Activated naive CD8-positive, alpha-beta T cell (primary cell): ENCODE results near the gene RFC4.
"Not testable (repeated sequence)": the region's sequence is repeated elsewhere in the genome, so short reads cannot be mapped to it uniquely, and the experiment has no call there.

ENCODE experiments used
- H3K27ac Mint-ChIP-seq: one replicate; pipeline ENCODE4 v1.8.0; 2021; ENCODE audit warnings: mixed read lengths
- H3K27me3 Mint-ChIP-seq: one replicate; pipeline ENCODE4 v1.8.0; 2021; ENCODE audit warnings: mixed read lengths
- H3K36me3 Mint-ChIP-seq: one replicate; pipeline ENCODE4 v1.8.0; 2021; ENCODE audit warnings: mixed read lengths
- H3K4me1 Mint-ChIP-seq: one replicate; pipeline ENCODE4 v1.8.0; 2021; ENCODE audit warnings: low read depth, mixed read lengths
- H3K4me3 Mint-ChIP-seq: one replicate; pipeline ENCODE4 v1.8.0; 2021; ENCODE audit warnings: mild to moderate bottlenecking, mixed read lengths
- H3K9me3 Mint-ChIP-seq: one replicate; pipeline ENCODE4 v1.8.0; 2021; ENCODE audit warnings: low read depth, mixed read lengths

The RFC4 gene

GRCh38 chr3:186806089-186807055 lies at the start of gene RFC4:
RFC4 (minus strand) TSS chr3:186806482; CDS start chr3:186804713, 1,769 bp downstream.
- Mint-ChIP-seq H3K36me3 (peaks cover 3% of the 10 kb centered on the region), H3K4me3 (peak within 1 kb of the TSS; percentile 94), H3K27me3 (no peaks in the 10 kb centered on the region), H3K9me3 (no peaks in the 10 kb centered on the region), H3K4me1 (peaks cover 24% of the 10 kb centered on the region), H3K27ac (peak within 1 kb of the TSS; percentile 95)

- H3K36me3 Mint-ChIP-seq, result peaks cover 3% of the 10 kb centered on the region
- no peaks in the 10 kb centered on the region for H3K27me3 Mint-ChIP-seq
- H3K9me3 Mint-ChIP-seq, result peaks cover 3% of the 10 kb centered on the region
- H3K4me1 Mint-ChIP-seq, result peaks cover 14% of the 10 kb centered on the region
- H3K27ac Mint-ChIP-seq, result peak overlapping the region; percentile 16
- no peak overlapping the region for H3K4me3 Mint-ChIP-seq
Observed at GRCh38 chr3:186854954-186855353, 48.7 kb upstream of the RFC4 start.

GRCh38 chr3:186854146-186854545 lies 47.9 kb upstream of the RFC4 start:
- no peak overlapping the region for H3K4me3 Mint-ChIP-seq
- no peak overlapping the region for H3K27ac Mint-ChIP-seq
- no peaks in the 10 kb centered on the region for H3K36me3 Mint-ChIP-seq
- H3K4me1 Mint-ChIP-seq, result peaks cover 17% of the 10 kb centered on the region
- H3K9me3 Mint-ChIP-seq, result peaks cover 3% of the 10 kb centered on the region
- H3K27me3 Mint-ChIP-seq, result no peaks in the 10 kb centered on the region

- no peak overlapping the region for H3K4me3 Mint-ChIP-seq
- H3K36me3 Mint-ChIP-seq, result no peaks in the 10 kb centered on the region
- no peaks in the 10 kb centered on the region for H3K27me3 Mint-ChIP-seq
- H3K9me3 Mint-ChIP-seq, result no peaks in the 10 kb centered on the region
- H3K27ac Mint-ChIP-seq, result no peak overlapping the region
- H3K4me1 Mint-ChIP-seq, result peaks cover 17% of the 10 kb centered on the region
Observed at GRCh38 chr3:186852994-186853393, 46.7 kb upstream of the RFC4 start.

- not testable (repeated sequence) for H3K4me3 Mint-ChIP-seq, H3K27ac Mint-ChIP-seq
- H3K4me1 Mint-ChIP-seq, result peaks cover 17% of the 10 kb centered on the region
Observed at GRCh38 chr3:186851835-186852234, 45.6 kb upstream of the RFC4 start.

GRCh38 chr3:186849374-186849975 lies 43.2 kb upstream of the RFC4 start:
- Mint-ChIP-seq H3K4me1 (peaks cover 17% of the 10 kb centered on the region), H3K36me3 (no peaks in the 10 kb centered on the region), H3K27ac (peak overlapping the region; percentile 6), H3K4me3 (no peak overlapping the region), H3K27me3 (peaks cover 2% of the 10 kb centered on the region), H3K9me3 (no peaks in the 10 kb centered on the region)

More at GRCh38 chr3:186851835-186852234, 45.6 kb upstream of the RFC4 start:
- H3K27me3 Mint-ChIP-seq, H3K9me3 Mint-ChIP-seq, H3K36me3 Mint-ChIP-seq: not testable (repeated sequence)

GRCh38 chr3:186847437-186847836 lies 41.2 kb upstream of the RFC4 start:
- Mint-ChIP-seq H3K9me3 (no peaks in the 10 kb centered on the region), H3K36me3 (no peaks in the 10 kb centered on the region), H3K27me3 (peaks cover 2% of the 10 kb centered on the region), H3K27ac (no peak overlapping the region), H3K4me1 (peaks cover 15% of the 10 kb centered on the region), H3K4me3 (no peak overlapping the region)

GRCh38 chr3:186845756-186846155 lies 39.5 kb upstream of the RFC4 start:
- no peak overlapping the region for H3K27ac Mint-ChIP-seq
- H3K4me1 Mint-ChIP-seq, result peaks cover 5% of the 10 kb centered on the region
- no peak overlapping the region for H3K4me3 Mint-ChIP-seq
- H3K9me3 Mint-ChIP-seq, result no peaks in the 10 kb centered on the region
- H3K36me3 Mint-ChIP-seq, result no peaks in the 10 kb centered on the region
- peaks cover 2% of the 10 kb centered on the region for H3K27me3 Mint-ChIP-seq

- Mint-ChIP-seq H3K27ac (no peak overlapping the region), H3K27me3 (peaks cover 2% of the 10 kb centered on the region)
Observed at GRCh38 chr3:186844908-186845307, 38.6 kb upstream of the RFC4 start.

GRCh38 chr3:186843039-186843432 lies 36.8 kb upstream of the RFC4 start:
- H3K4me1 Mint-ChIP-seq, result no peaks in the 10 kb centered on the region
- peaks cover 4% of the 10 kb centered on the region for H3K27me3 Mint-ChIP-seq
- H3K36me3 Mint-ChIP-seq, result no peaks in the 10 kb centered on the region
- H3K27ac Mint-ChIP-seq, result no peak overlapping the region
- H3K9me3 Mint-ChIP-seq, result no peaks in the 10 kb centered on the region
- H3K4me3 Mint-ChIP-seq, result no peak overlapping the region

More at GRCh38 chr3:186844908-186845307, 38.6 kb upstream of the RFC4 start:
- Mint-ChIP-seq H3K9me3 (no peaks in the 10 kb centered on the region), H3K4me3 (no peak overlapping the region), H3K36me3 (no peaks in the 10 kb centered on the region), H3K4me1 (peaks cover 5% of the 10 kb centered on the region)

GRCh38 chr3:186842426-186843038 lies 36.2 kb upstream of the RFC4 start, which contains the start of gene ADIPOQ:
ADIPOQ (plus strand) TSS chr3:186842710; CDS start chr3:186853059, 10,349 bp downstream.
- no peaks in the 10 kb centered on the region for H3K36me3 Mint-ChIP-seq
- H3K9me3 Mint-ChIP-seq, result no peaks in the 10 kb centered on the region
- no peaks in the 10 kb centered on the region for H3K4me1 Mint-ChIP-seq
- H3K4me3 Mint-ChIP-seq, result no peak within 1 kb of the TSS
- peaks cover 4% of the 10 kb centered on the region for H3K27me3 Mint-ChIP-seq
- no peak within 1 kb of the TSS for H3K27ac Mint-ChIP-seq

- Mint-ChIP-seq H3K9me3 (no peaks in the 10 kb centered on the region), H3K36me3 (no peaks in the 10 kb centered on the region), H3K4me3 (no peak overlapping the region), H3K27ac (no peak overlapping the region), H3K4me1 (no peaks in the 10 kb centered on the region), H3K27me3 (peaks cover 4% of the 10 kb centered on the region)
Observed at GRCh38 chr3:186841620-186842019, 35.3 kb upstream of the RFC4 start.

GRCh38 chr3:186839874-186840641 lies 33.8 kb upstream of the RFC4 start:
- Mint-ChIP-seq H3K36me3 (no peaks in the 10 kb centered on the region), H3K9me3 (peaks cover under 1% of the 10 kb centered on the region), H3K27me3 (peaks cover 3% of the 10 kb centered on the region), H3K4me1 (no peaks in the 10 kb centered on the region), H3K27ac (no peak overlapping the region), H3K4me3 (no peak overlapping the region)

- Mint-ChIP-seq H3K4me1 (peaks cover 5% of the 10 kb centered on the region), H3K4me3 (no peak overlapping the region)
Observed at GRCh38 chr3:186832276-186832675, 26.0 kb upstream of the RFC4 start.

More at GRCh38 chr3:186832276-186832675, 26.0 kb upstream of the RFC4 start:
- peaks cover 22% of the 10 kb centered on the region for H3K27me3 Mint-ChIP-seq
- no peaks in the 10 kb centered on the region for H3K36me3 Mint-ChIP-seq
- no peak overlapping the region for H3K27ac Mint-ChIP-seq
- peaks cover 3% of the 10 kb centered on the region for H3K9me3 Mint-ChIP-seq
